NCI-H524 treated with DMSO at 0.1 percent for 48 hours (cell line): ENCODE measurements around the gene CDKN2AIP.

Experiments
- DNase-seq: peaks from one replicate; lab custom pipeline; 2025; lab: John Stamatoyannopoulos, UW

The CDKN2AIP gene

DNA sequence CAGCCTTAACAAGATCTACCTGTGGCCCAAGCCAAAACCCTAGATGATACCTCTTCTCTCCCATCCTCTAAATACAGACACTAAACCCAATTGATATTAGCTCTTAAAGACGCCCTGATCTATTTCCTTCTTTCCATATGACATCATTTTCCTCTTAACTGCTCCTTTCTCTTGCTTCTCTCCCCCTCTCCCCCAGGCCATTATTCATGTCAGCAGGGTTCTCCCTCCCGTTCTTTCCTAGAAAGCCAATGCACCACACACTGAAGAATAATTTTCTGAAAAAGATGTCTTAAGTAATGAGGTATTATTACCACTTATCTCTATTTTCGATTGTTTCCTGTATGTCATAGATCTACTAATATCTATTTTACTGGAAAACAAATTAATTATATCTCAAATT is 50.7 kb downstream of the CDKN2AIP start:
- DNase-seq, result no peak
